Mesothelial cell of epicardium (in vitro differentiated cells): ENCODE data around the gene IMP4. TPM values are rescaled to one million over a fixed set of nuclear protein-coding genes. Genes with fewer than 3 reads are reported as not detected.

ENCODE experiments used
- DNase-seq, 2 experiments: peaks; one replicate each; pipeline ENCODE4 v3.0.0; 2021; ENCODE audit warnings: low spot score in 2 of 2; ENCODE audit not compliant: unreplicated experiment in 2 of 2
- H3K27ac Mint-ChIP-seq: 2 replicates; pipeline ENCODE4 v1.8.0; 2021; ENCODE audit warnings: mixed read lengths
- H3K27me3 Mint-ChIP-seq: 2 replicates; pipeline ENCODE4 v1.8.0; 2021; ENCODE audit warnings: low read depth, mixed read lengths
- H3K36me3 Mint-ChIP-seq: 2 replicates; pipeline ENCODE4 v1.8.0; 2021; ENCODE audit warnings: mixed read lengths
- H3K4me1 Mint-ChIP-seq: 2 replicates; pipeline ENCODE4 v1.8.0; 2021; ENCODE audit warnings: mixed read lengths
- H3K4me3 Mint-ChIP-seq: 2 replicates; pipeline ENCODE4 v1.8.0; 2021; ENCODE audit warnings: mild to moderate bottlenecking, moderate library complexity, mixed read lengths
- H3K9me3 Mint-ChIP-seq: 2 replicates; pipeline ENCODE4 v1.8.0; 2021; ENCODE audit warnings: mixed read lengths
- CTCF ChIP-seq: fragments of 200-600 bp; sonication (generic); IDR thresholded peaks from one replicate; pipeline ENCODE4 v1.5.0; 2021; ENCODE audit warnings: antibody characterized with exemption; ENCODE audit not compliant: unreplicated experiment
- total RNA-seq: library from RNA; stranded (reverse); gene quantifications from 3 replicates; pipeline ENCODE4 v1.2.1, GENCODE V29; 2021

The IMP4 gene
- total RNA-seq, 1 donor from 2014 or later: 46.9 TPM

- Mint-ChIP-seq H3K4me1 (no peaks in the 10 kb centered on the region), H3K9me3 (peaks cover 23% of the 10 kb centered on the region), H3K27me3 (peaks cover 2% of the 10 kb centered on the region), H3K4me3 (no peak overlapping the region), H3K27ac (no peak overlapping the region), H3K36me3 (peaks cover 4% of the 10 kb centered on the region)
- DNase-seq: no peak
- no peak for TF ChIP-seq CTCF
Measured at GRCh38 chr2:130363479-130363878, 20.8 kb downstream of the IMP4 start.

- H3K36me3 Mint-ChIP-seq: peaks cover 6% of the 10 kb centered on the region
- H3K4me1 Mint-ChIP-seq: no peaks in the 10 kb centered on the region
- peaks cover 2% of the 10 kb centered on the region for H3K27me3 Mint-ChIP-seq
- no peak overlapping the region for H3K27ac Mint-ChIP-seq
- TF ChIP-seq CTCF: no peak
- no peak for DNase-seq
- no peak overlapping the region for H3K4me3 Mint-ChIP-seq
- H3K9me3 Mint-ChIP-seq: peaks cover 18% of the 10 kb centered on the region
Measured at GRCh38 chr2:130365075-130365474, 22.4 kb downstream of the IMP4 start.

GRCh38 chr2:130365963-130366362 is 23.3 kb downstream of the IMP4 start:
- Mint-ChIP-seq H3K27me3 (peaks cover 2% of the 10 kb centered on the region), H3K4me1 (peaks cover under 1% of the 10 kb centered on the region), H3K9me3 (peaks cover 13% of the 10 kb centered on the region), H3K4me3 (no peak overlapping the region), H3K36me3 (peaks cover 5% of the 10 kb centered on the region), H3K27ac (no peak overlapping the region)
- DNase-seq: no peak
- no peak for TF ChIP-seq CTCF

GRCh38 chr2:130366720-130367119 is 24.0 kb downstream of the IMP4 start:
- Mint-ChIP-seq H3K36me3 (peaks cover 9% of the 10 kb centered on the region), H3K27me3 (peaks cover 2% of the 10 kb centered on the region), H3K4me1 (peaks cover 8% of the 10 kb centered on the region), H3K4me3 (no peak overlapping the region), H3K27ac (no peak overlapping the region), H3K9me3 (peaks cover 13% of the 10 kb centered on the region)
- no peak for DNase-seq
- TF ChIP-seq CTCF: no peak

- H3K9me3 Mint-ChIP-seq: peaks cover 9% of the 10 kb centered on the region
- no peak for DNase-seq
- H3K27me3 Mint-ChIP-seq: peaks cover 2% of the 10 kb centered on the region
- H3K4me3 Mint-ChIP-seq: no peak overlapping the region
- no peak for TF ChIP-seq CTCF
- peaks cover 20% of the 10 kb centered on the region for H3K4me1 Mint-ChIP-seq
- H3K27ac Mint-ChIP-seq: no peak overlapping the region
- H3K36me3 Mint-ChIP-seq: peaks cover 6% of the 10 kb centered on the region
Measured at GRCh38 chr2:130368786-130369185, 26.1 kb downstream of the IMP4 start.
